ENCODE results near the gene MED13L. TPM values are rescaled to one million over a fixed set of nuclear protein-coding genes. Genes with fewer than 3 reads are reported as not detected.

The MED13L gene
- total RNA-seq, 1 donor from 2014 or later, result 39.8 TPM

DNA sequence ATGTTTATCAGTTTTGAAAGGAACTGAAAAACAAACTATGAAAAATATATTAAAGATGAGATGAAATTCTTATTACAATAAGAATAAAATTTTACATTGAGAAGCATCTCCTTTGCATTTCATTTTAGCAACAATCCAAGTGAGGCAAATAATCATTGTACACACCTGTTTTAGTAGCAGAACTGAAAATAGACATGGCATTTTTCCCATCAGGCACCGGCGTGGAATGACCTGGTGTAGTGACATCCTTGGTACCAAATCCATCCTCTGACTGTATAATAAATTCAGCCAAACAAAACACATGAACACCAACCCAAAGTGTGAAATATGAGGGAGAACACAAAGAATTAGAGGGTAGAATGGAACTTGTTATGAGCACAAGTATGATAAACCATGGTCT, 271.4 kb downstream of the MED13L start:
- Histone ChIP-seq H3K36me3 (ENCODE audit: control insufficient read depth, insufficient read depth, low read length) (peaks cover 4% of the 10 kb centered on the region), H3K27me3 (ENCODE audit: control insufficient read depth, insufficient read depth, low read length) (no peaks in the 10 kb centered on the region), H3K4me3 (ENCODE audit: low read depth, low read length) (no peak overlapping the region)
- no peak for DNase-seq (ENCODE audit: low read depth)
- TF ChIP-seq, protein P1, sequence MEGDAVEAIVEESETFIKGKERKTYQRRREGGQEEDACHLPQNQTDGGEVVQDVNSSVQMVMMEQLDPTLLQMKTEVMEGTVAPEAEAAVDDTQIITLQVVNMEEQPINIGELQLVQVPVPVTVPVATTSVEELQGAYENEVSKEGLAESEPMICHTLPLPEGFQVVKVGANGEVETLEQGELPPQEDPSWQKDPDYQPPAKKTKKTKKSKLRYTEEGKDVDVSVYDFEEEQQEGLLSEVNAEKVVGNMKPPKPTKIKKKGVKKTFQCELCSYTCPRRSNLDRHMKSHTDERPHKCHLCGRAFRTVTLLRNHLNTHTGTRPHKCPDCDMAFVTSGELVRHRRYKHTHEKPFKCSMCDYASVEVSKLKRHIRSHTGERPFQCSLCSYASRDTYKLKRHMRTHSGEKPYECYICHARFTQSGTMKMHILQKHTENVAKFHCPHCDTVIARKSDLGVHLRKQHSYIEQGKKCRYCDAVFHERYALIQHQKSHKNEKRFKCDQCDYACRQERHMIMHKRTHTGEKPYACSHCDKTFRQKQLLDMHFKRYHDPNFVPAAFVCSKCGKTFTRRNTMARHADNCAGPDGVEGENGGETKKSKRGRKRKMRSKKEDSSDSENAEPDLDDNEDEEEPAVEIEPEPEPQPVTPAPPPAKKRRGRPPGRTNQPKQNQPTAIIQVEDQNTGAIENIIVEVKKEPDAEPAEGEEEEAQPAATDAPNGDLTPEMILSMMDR (IDR thresholded peaks at IDR 0.05; ENCODE audit: insufficient read depth, low read length, severe bottlenecking), result no peak
- no peak for FAIRE-seq

DNA sequence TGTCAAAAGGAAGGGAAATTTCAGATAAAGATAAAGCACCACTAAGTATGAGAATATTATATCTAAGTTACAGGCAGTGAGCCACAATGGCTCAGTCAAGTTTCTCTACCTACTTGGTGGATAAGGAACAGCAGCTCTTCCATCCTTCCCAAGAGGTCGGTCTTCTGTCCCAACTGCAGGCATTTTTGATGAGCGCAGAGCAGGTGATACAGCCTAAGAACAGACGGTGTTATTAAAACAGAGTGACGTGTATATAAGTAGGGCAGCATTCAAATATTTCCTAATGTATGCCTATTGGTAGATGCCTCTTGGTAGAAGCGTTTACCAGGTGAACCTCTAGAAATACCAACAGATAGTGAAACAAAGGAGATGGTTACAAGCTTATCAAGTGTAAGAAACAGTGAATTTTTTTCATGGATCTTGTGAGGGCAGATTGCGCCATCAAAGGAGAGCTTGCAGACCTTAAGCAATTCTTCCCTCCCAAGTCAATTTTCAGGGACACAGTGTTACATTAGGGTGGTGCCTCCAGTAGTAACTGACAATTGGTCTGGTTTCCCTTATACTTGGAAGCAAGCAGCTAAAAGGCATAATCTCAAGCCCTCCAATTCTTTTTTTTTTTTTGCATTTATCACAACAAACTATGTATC, 274.5 kb downstream of the MED13L start:
- no peak for DNase-seq (ENCODE audit: low read depth)
- H3K27me3 ChIP-seq (ENCODE audit: control insufficient read depth, insufficient read depth, low read length), result no peaks in the 10 kb centered on the region
- TF ChIP-seq, protein P1 (IDR thresholded peaks at IDR 0.05; ENCODE audit: insufficient read depth, low read length, severe bottlenecking), result no peak
- no peak overlapping the region for H3K4me3 ChIP-seq (ENCODE audit: low read depth, low read length)
- peaks cover 1% of the 10 kb centered on the region for H3K36me3 ChIP-seq (ENCODE audit: control insufficient read depth, insufficient read depth, low read length)
- no peak for FAIRE-seq

DNA sequence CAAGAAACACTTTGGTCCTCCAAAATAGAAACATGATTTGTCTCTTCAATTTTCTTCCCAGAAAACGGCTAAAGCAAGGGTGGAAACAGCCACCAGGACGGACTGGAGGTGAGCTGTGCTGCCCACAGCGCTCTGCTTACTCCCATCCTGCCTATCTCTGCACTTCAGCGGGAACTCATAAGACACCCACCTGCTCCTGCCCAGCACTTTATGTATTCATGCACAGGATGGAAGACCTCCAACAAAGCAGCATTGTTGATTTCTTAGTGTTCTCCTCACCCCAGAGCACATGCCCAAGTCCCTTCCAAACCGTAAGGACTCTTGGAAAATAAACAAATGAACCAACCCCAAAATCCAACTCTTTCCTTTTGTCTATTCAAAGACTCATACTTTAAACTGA, 277.2 kb downstream of the MED13L start:
- Histone ChIP-seq H3K27me3 (ENCODE audit: control insufficient read depth, insufficient read depth, low read length) (no peaks in the 10 kb centered on the region), H3K4me3 (ENCODE audit: low read depth, low read length) (no peak overlapping the region), H3K36me3 (ENCODE audit: control insufficient read depth, insufficient read depth, low read length) (peaks cover 5% of the 10 kb centered on the region)
- FAIRE-seq, result no peak
- TF ChIP-seq, protein P1 (IDR thresholded peaks at IDR 0.05; ENCODE audit: insufficient read depth, low read length, severe bottlenecking), result no peak
- no peak for DNase-seq (ENCODE audit: low read depth)

DNA sequence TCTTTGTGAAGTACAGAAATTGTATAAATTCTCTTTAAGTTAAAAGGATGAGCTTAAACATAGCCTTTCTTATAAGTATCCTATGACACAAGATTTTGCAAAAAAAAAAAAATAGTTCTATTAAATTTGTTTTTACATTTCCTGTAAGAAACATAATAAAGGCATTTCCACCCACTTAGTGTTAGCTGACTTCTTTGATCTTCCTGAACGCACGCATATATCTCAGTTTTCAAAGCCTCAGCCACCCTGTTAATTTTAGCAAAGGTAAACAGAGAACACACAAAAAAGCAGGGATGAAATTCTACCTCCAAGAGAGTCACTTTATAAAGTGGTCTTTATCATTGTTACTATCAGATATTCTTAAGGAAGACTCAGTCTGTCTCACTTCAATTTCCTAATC, 277.9 kb downstream of the MED13L start:
- Histone ChIP-seq H3K36me3 (ENCODE audit: control insufficient read depth, insufficient read depth, low read length) (peaks cover 7% of the 10 kb centered on the region), H3K4me3 (ENCODE audit: low read depth, low read length) (no peak overlapping the region), H3K27me3 (ENCODE audit: control insufficient read depth, insufficient read depth, low read length) (no peaks in the 10 kb centered on the region)
- TF ChIP-seq, protein P1 (IDR thresholded peaks at IDR 0.05; ENCODE audit: insufficient read depth, low read length, severe bottlenecking), result no peak
- DNase-seq (ENCODE audit: low read depth) (no peak), FAIRE-seq (no peak)

DNA sequence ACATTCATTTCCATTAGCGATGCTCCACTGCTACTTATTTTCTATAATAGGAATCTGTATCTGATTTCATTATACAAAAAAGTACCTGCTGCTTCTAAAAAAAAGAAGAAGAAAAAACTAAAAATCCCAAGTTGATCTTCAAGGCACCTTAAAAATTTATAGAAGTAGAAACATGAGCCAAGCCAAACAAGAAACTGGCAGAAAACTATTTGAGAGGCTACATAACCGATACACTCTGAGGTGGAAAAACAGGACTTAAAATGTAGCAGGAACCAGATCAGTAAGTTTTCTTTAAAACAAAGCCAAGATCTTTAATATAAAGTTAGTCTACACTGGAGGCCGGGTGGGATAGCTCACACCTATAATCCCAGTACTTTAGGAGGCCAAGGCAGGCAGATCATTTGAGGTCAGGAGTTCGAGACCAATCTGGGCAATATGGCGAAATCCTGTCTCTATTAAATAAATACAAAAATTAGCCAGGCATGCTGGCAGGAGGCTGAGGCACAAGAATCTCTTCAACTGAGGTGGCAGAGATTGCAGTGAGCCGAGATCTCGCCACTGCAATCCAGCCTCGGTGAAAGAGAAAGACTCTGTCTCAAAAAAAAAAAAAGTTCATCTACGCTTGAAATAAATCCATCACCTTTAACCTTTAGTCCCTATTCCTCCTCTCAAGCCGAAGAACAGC, 278.6 kb downstream of the MED13L start:
- FAIRE-seq (no peak), DNase-seq (ENCODE audit: low read depth) (no peak)
- no peak overlapping the region for H3K4me3 ChIP-seq (ENCODE audit: low read depth, low read length)

More for the DNA sequence above, 278.6 kb downstream of the MED13L start:
- H3K27me3 ChIP-seq (ENCODE audit: control insufficient read depth, insufficient read depth, low read length), result no peaks in the 10 kb centered on the region
- TF ChIP-seq, protein P1 (IDR thresholded peaks at IDR 0.05; ENCODE audit: insufficient read depth, low read length, severe bottlenecking), result no peak
- peaks cover 7% of the 10 kb centered on the region for H3K36me3 ChIP-seq (ENCODE audit: control insufficient read depth, insufficient read depth, low read length)

All from bronchial epithelial cell (primary cell).